HG02642 (cell line): Measurements from ENCODE around the gene F8.
"Not testable (repeated sequence)": the region's sequence is repeated elsewhere in the genome, so short reads cannot be mapped to it uniquely, and the experiment has no call there.

Experiments
- ATAC-seq: cut with Tn5 transposase; IDR thresholded peaks from one replicate; pipeline ENCODE4 v1.9.1; 2021; ENCODE audit warnings: mild to moderate bottlenecking; ENCODE audit not compliant: unreplicated experiment, poor library complexity

Gene F8

GRCh38 chrX:155035688-155036087 lies 13.2 kb upstream of the F8 start:
- no peak for ATAC-seq

- ATAC-seq: no peak
These were observed 9.1 kb upstream of the F8 start for GRCh38 chrX:155031657-155032056.

- ATAC-seq: no peak
These were observed 6.4 kb upstream of the F8 start for GRCh38 chrX:155028877-155029291.

- ATAC-seq: no peak
These were observed 5.6 kb upstream of the F8 start for GRCh38 chrX:155028129-155028528.

- ATAC-seq: no peak
These were observed 5.1 kb upstream of the F8 start for GRCh38 chrX:155027509-155028066.

GRCh38 chrX:155026727-155027508 lies 4.4 kb upstream of the F8 start, which contains the start of gene FUNDC2:
Gene FUNDC2, plus strand, starts transcription at chrX:155026844. Its CDS starts 95 bp downstream, at chrX:155026939.
- ATAC-seq: peak; percentile 92

- no peak for ATAC-seq
These were observed 3.9 kb upstream of the F8 start for GRCh38 chrX:155026420-155026726.

GRCh38 chrX:155023907-155024833 lies 1.6 kb upstream of the F8 start:
- ATAC-seq: no peak

- no peak for ATAC-seq
These were observed 1.9 kb downstream of the F8 start for GRCh38 chrX:155020591-155020990.

- ATAC-seq: no peak
These were observed 12.5 kb downstream of the F8 start for GRCh38 chrX:155009994-155010472.

- ATAC-seq: not testable (repeated sequence)
These were observed 13.9 kb downstream of the F8 start for GRCh38 chrX:155008578-155008977.

GRCh38 chrX:155006913-155007671 lies 15.4 kb downstream of the F8 start:
- ATAC-seq: not testable (repeated sequence)

- not testable (repeated sequence) for ATAC-seq
These were observed 16.1 kb downstream of the F8 start for GRCh38 chrX:155006379-155006778.

GRCh38 chrX:155005190-155005589 lies 17.3 kb downstream of the F8 start:
- no peak for ATAC-seq

GRCh38 chrX:155001873-155002272 lies 20.6 kb downstream of the F8 start:
- ATAC-seq: no peak

- no peak for ATAC-seq
These were observed 21.7 kb downstream of the F8 start for GRCh38 chrX:155000841-155001240.

GRCh38 chrX:154998204-154998880 lies 24.2 kb downstream of the F8 start:
- no peak for ATAC-seq

- ATAC-seq: no peak
These were observed 31.0 kb downstream of the F8 start for GRCh38 chrX:154991476-154991875.

GRCh38 chrX:154991039-154991438 lies 31.5 kb downstream of the F8 start:
- ATAC-seq: peak; percentile 37

- ATAC-seq: peak; percentile 56
These were observed 32.0 kb downstream of the F8 start for GRCh38 chrX:154990496-154990895.
